HUES64 (cell line): ENCODE data around the gene PPM1K. TPM values are rescaled to one million over a fixed set of nuclear protein-coding genes. Genes with fewer than 3 reads are reported as not detected.
"Not testable (repeated sequence)": the region's sequence is repeated elsewhere in the genome, so short reads cannot be mapped to it uniquely, and the experiment has no call there.

Source experiments
- H3K27ac ChIP-seq: 2 replicates; pipeline ENCODE4 v1.7.0; 2013; ENCODE audit warnings: low read depth, low read length, inconsistent platforms
- H3K27me3 ChIP-seq: 2 replicates; pipeline ENCODE4 v1.6.1; 2013; ENCODE audit warnings: mild to moderate bottlenecking, low read length; ENCODE audit not compliant: insufficient read depth
- H3K36me3 ChIP-seq: 2 replicates; pipeline ENCODE4 v1.6.1; 2013; ENCODE audit warnings: mild to moderate bottlenecking, low read length; ENCODE audit not compliant: insufficient read depth
- H3K4me1 ChIP-seq: 2 replicates; pipeline ENCODE4 v1.6.1; 2013; ENCODE audit warnings: mild to moderate bottlenecking, low read length, moderate library complexity; ENCODE audit not compliant: insufficient read depth
- H3K4me3 ChIP-seq: 2 replicates; pipeline ENCODE4 v1.5.1; 2013; ENCODE audit warnings: mild to moderate bottlenecking, low read length, moderate library complexity
- H3K9ac ChIP-seq: 2 replicates; pipeline ENCODE4 v1.6.1; 2013; ENCODE audit warnings: mild to moderate bottlenecking, low read depth, low read length
- H3K9me3 ChIP-seq: 2 replicates; pipeline ENCODE4 v1.6.1; 2013; ENCODE audit warnings: low read depth, low read length; ENCODE audit not compliant: insufficient read depth
- WGBS: fragments of 150-250, 120-280 bp; methylation state at CpG from one replicate; pipeline ENCODE4 v1.1.7; 2013; ENCODE audit warnings: missing lambda C conversion rate; 5-methylcytosine and 5-hydroxymethylcytosine counted together
- polyA plus RNA-seq, 2 experiments: library from polyadenylated mRNA; stranded (reverse); fragments of 50-300 nt; gene quantifications; one replicate each; pipeline ENCODE4 v1.2.3, GENCODE V29; 2013

The PPM1K gene
- 3.5 TPM for polyA plus RNA-seq (2013, experiment 1 of 2)
- 4.3 TPM for polyA plus RNA-seq (2013, experiment 2 of 2)

DNA sequence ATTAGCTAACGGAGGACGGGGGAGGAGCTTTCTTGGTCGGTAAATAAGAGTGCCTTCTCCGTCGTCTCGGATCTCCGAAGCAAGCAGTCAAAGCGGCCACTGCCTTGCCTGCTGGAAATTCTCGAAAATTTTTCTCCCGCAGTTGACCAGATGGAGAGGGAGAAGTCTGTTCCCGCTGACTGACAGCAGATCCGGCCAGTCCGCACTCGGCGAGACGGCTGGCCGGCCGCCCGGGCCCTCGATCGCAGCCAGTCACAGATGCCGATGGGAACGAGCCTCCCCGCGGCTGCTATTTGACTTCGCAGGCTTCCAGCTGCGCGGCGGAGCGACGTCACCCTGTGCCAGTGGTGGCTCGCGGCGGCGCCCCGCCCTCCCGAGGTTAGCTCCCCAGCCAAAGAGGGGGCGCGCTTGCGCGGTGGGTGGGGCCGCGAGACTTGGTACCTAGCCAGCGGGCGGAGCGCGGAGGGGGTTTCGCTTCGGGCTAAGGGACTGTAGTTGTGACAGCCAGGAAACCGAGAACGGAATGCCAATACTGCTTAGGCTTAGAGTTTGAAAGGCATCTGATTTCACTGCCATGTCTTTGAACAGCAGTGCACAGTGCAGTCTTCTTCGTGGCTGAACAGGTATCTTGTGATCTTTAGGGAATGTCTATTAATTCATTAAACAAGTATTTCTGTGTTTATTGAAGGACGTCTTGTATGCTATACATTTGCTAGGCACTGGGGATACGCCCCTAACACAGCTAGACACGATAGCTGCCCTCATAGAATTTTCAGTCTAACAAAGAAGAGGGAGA is at the start of gene PPM1K:
Gene PPM1K, minus strand, starts transcription at position 123 of the 796 bp plus-strand sequence. CDS start 5,978 bp downstream, outside the sequence.
- Histone ChIP-seq H3K36me3 (no peaks in the 10 kb centered on the region), H3K27ac (peak within 1 kb of the TSS; percentile 88; the same call in 1 of the 2 replicates), H3K4me3 (peak within 1 kb of the TSS; percentile 93), H3K27me3 (peaks cover 36% of the 10 kb centered on the region), H3K9me3 (no peaks in the 10 kb centered on the region), H3K9ac (peak within 1 kb of the TSS; percentile 78), H3K4me1 (peaks cover 6% of the 10 kb centered on the region; the same call in 1 of the 2 replicates)
- 2% methylated on average over 55 of the region's 55 CpGs for WGBS

DNA sequence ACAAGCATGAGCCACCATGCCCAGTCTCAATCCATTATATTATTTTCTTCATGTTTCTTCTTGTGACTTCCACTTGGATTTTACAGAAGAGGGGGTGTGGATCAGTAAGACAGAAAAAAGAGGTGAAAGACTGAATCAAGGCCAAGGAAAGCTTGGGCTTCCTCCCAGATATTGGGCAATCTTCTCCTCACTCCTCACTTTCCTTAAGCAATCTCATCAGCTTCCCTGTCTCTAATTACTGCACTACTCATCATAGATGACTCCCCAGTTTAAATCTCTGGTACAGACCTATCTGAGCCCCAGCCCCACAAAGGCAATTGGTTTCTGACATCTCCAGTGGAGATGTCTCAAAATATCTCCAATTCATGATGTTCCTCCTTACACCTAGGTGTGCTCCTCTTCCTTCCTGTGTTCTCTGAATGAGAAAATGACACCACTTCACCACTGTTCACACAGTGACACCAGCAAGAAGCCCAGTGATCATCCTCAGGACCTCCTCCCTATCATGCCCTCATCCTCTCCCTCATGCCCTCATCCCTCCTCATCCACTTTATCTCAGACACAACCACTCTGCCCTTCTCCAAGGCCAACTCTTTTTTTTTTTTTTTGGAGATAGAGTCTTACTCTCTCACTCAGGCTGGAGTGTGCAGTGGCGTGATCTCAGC is 49.5 kb upstream of the PPM1K start:
- H3K36me3 ChIP-seq, result no peaks in the 10 kb centered on the region
- no peaks in the 10 kb centered on the region for H3K9me3 ChIP-seq
- H3K4me3 ChIP-seq, result no peak overlapping the region
- H3K27ac ChIP-seq, result no peak overlapping the region
- peaks cover 4% of the 10 kb centered on the region; the same call in 1 of the 2 replicates for H3K4me1 ChIP-seq
- WGBS, result 100% methylated on average over 1 of the region's 1 CpG
- no peak overlapping the region for H3K9ac ChIP-seq
- no peaks in the 10 kb centered on the region for H3K27me3 ChIP-seq

DNA sequence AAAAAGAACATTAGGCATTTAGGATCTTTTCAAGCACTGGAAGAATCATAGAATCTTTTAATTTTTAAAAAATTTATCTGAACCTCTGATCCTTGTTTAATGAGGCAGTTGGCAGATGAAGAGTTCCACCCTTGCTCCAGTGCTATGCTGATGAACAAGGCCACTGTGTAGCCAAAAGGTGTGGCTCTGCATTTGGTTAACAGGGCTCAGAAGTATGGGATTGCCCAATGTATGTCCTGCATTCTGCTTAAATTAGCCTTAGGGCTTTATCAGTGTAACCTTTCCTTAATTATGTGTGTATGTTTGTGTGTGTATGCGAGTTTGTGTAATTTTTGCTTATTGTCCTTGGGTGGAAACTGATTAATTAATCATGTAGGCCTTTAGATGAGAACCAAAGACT is 43.3 kb upstream of the PPM1K start:
- Histone ChIP-seq H3K36me3 (no peaks in the 10 kb centered on the region), H3K4me1 (no peaks in the 10 kb centered on the region; the same call in 1 of the 2 replicates), H3K27me3 (no peaks in the 10 kb centered on the region), H3K27ac (no peak overlapping the region), H3K9ac (no peak overlapping the region), H3K9me3 (no peaks in the 10 kb centered on the region), H3K4me3 (no peak overlapping the region)
- 100% methylated on average over 1 of the region's 1 CpG for WGBS

DNA sequence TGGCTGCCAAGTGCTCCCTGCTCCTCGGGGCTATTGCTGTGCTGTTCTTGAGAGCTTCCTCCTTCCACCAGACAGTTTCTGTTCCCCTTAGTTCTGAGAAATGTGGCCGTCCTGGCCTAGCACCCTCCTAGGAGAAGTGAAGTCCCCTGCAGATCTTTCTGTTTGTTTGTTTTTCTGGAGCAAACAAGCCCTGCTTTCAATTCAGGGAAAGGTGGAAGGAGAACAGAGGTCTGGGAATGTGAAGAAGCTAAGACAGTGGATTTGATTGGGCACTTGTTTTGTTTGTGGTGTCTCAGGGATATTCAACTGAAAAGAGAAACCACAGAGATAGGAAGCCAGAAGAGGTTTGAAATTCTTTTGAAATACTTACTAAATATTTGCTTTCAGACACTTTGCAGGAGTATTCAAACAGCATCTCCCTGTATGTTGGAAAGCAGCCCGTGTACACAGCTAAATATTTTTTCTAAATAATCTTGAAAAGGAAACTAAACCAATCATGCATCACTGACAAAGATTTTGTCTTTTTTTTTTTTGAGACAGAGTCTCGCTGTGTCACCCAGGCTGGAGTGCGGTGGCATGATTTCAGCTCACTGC is 36.5 kb upstream of the PPM1K start:
- 62% methylated on average over 5 of the region's 5 CpGs for WGBS
- H3K27ac ChIP-seq, result peak overlapping the region; percentile 76
- H3K9ac ChIP-seq, result 0 out of 2 replicates have a peak overlapping the region, but pooled peaks have one; percentile 5
- H3K4me3 ChIP-seq, result peak overlapping the region; percentile 17; the same call in 1 of the 2 replicates
- no peaks in the 10 kb centered on the region for H3K36me3 ChIP-seq
- H3K9me3 ChIP-seq, result no peaks in the 10 kb centered on the region
- peaks cover 17% of the 10 kb centered on the region for H3K4me1 ChIP-seq
- no peaks in the 10 kb centered on the region for H3K27me3 ChIP-seq

DNA sequence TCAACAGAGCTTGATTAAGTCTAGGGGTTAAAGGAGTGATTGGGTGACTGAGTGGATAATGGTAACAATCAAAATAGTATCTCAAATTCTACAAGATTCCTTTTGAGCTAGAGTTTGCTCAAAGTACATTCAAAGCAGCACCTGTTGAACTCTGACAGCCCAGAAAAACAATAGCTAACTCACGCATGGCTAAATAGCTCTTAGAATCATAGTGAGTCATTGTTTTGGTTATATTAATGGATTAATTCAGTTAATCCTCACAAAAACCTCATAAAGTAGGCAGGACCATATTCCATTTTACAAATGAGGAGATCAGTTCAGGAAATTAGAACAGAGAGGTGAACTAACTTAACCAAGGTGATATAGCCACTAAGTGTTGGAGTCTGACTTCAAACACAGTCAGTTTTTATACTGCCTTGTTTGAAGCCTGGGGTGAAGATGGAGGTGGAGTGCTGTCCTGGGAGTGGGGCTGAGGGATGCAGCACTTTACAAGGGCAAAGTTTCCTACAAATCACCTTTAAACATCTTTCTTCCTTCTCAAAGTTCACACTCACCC is 35.9 kb upstream of the PPM1K start:
- H3K36me3 ChIP-seq, result no peaks in the 10 kb centered on the region
- no peaks in the 10 kb centered on the region for H3K27me3 ChIP-seq
- WGBS, result no CpG with 5 or more reads among the region's 1 CpG
- H3K4me3 ChIP-seq, result peak overlapping the region; percentile 17; the same call in 1 of the 2 replicates
- H3K9ac ChIP-seq, result 0 out of 2 replicates have a peak overlapping the region, but pooled peaks have one; percentile 5
- peaks cover 17% of the 10 kb centered on the region for H3K4me1 ChIP-seq
- H3K9me3 ChIP-seq, result no peaks in the 10 kb centered on the region
- peak overlapping the region; percentile 76 for H3K27ac ChIP-seq

DNA sequence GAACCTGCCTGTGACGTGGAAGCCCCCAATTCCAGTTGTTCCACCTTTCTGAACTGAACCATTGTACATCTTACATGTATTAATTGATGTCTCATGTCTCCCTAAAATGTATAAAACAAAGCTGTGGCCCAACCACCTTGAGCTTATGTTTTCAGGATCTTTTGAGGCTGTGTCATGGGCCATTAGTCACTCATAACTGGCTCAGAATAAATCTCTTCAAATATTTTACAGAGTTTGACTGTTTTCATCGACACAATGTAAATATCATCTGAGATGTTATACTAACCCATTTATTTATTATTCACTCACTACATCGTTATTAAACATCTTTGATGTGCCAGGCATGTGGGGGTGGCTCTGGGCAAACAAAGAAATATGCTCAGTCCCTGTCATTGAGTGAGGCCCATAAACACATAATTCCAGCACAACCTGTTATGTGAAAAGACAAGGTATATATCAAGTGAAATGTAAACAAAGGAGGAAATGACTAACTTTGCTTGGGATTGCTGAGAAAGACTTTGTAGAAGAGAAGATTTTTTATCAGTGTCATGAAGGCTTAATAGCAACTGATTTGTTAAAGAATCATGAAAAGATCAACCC is 34.5 kb upstream of the PPM1K start:
- Histone ChIP-seq H3K36me3 (no peaks in the 10 kb centered on the region), H3K27me3 (no peaks in the 10 kb centered on the region), H3K4me3 (no peak overlapping the region), H3K9ac (no peak overlapping the region), H3K27ac (no peak overlapping the region), H3K4me1 (peaks cover 17% of the 10 kb centered on the region), H3K9me3 (no peaks in the 10 kb centered on the region)
- 95% methylated on average over 3 of the region's 3 CpGs for WGBS

DNA sequence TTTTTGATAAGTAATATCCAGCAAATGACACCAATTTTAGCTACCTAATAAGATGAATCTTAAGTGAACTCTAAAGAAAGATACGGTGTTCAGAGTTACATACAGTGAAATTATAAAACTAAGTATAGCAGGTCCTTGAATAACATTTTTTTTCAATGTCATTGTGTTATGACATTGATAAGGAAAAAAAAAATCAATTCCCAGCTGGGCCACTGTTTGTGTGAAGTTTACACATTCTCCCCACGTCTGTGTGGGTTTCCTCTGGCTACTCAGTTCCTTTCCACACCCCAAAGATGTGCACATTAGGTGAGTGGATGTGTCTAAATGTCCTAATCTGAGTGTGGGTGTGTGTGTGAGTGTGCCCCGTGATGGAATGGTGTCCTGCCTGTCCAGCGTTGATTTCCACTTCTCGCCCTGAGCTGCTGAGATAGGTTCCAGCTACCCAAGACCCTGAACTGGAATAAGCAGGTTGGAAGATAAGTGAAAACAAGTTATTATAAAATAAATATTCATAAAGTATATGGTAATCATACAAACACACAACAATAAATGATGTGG is 31.2 kb upstream of the PPM1K start:
- Histone ChIP-seq H3K36me3 (no peaks in the 10 kb centered on the region), H3K4me3 (no peak overlapping the region), H3K27ac (no peak overlapping the region), H3K9ac (no peak overlapping the region), H3K4me1 (peaks cover 13% of the 10 kb centered on the region), H3K9me3 (no peaks in the 10 kb centered on the region), H3K27me3 (no peaks in the 10 kb centered on the region)
- 94% methylated on average over 5 of the region's 5 CpGs for WGBS

DNA sequence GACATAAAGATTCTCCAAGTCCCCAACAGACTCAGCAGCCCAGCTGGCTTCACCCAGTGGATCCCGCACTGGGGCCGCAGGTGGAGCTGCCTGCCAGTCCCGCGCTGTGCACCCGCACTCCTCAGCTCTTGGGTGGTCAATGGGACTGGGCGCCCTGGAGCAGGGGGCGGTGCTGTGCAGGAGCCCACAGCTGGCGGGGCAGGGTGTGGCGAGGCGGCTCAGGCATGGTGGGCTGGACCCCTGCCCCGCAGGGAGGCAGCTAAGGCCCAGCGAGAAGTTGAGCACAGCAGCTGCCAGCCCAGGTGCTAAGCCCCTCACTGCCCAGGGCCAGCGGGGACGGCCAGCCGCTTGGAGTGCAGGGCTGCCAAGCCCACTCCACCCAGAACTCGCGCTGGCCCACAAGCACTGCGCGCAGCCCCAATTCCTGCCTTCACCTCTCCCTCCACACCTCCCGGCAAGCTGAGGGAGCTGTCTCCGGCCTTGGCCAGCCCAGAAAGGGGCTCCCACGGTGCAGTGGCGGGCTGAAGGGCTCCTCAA is 28.8 kb upstream of the PPM1K start:
- H3K4me3 ChIP-seq, H3K27me3 ChIP-seq, H3K36me3 ChIP-seq, H3K9ac ChIP-seq, H3K27ac ChIP-seq, H3K4me1 ChIP-seq, H3K9me3 ChIP-seq: not testable (repeated sequence)
- 96% methylated on average over 23 of the region's 23 CpGs for WGBS

DNA sequence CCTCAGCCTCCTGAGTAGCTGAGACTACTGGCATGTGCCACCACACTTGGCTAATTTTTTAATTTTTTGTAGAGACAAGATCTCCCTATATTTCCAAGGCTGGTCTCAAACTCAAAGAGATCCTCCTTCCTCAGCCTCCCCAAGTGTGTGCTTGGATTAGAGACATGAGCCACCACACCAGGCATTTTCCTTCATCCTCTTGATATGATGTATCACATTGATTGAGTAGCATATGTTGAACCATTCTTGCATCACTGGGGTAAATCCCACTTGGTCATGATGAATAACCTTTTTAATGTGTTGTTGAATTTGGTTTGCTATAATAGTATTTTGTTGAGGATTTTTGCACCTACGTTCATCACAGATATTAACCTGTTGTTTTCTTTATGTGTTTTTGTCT is 24.2 kb upstream of the PPM1K start:
- H3K4me3 ChIP-seq, result no peak overlapping the region
- H3K27me3 ChIP-seq, result no peaks in the 10 kb centered on the region
- no peaks in the 10 kb centered on the region for H3K36me3 ChIP-seq
- H3K4me1 ChIP-seq, result no peaks in the 10 kb centered on the region
- no peaks in the 10 kb centered on the region for H3K9me3 ChIP-seq
- no peak overlapping the region for H3K27ac ChIP-seq
- H3K9ac ChIP-seq, result no peak overlapping the region
- WGBS, result 100% methylated on average over 1 of the region's 1 CpG

DNA sequence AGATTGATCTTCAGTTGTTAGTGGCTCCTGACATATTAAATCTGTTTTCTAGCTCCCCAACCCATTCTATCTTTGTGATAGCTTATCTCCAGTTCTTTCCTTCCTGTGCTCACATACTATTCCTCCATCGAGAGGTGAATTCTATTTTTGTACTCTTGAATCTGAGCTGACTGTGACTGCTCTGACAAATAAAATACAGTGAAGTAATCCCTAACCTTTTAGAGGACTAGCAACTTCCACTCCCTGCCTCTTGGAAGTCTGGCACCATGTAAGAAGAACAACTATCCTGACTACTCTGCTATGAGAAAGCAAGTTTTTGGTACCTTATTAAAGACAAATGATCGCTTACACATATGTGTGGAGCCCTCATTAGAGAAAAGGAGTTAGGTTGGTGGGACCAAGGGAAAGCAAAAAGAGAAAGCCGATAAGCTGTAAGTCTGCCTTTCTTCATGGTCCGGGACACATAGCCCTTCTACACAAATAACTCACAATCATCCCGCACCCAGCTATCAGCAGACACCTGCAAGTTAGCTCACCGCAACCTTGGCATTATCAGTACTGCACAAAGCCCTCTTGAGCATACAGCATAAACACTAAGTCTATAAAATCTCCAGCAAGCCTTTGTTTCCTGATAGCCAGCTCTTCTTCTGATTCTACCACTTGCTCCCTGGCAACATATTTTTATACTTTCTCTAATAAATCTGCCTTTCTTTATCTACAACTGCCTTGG is 13.5 kb upstream of the PPM1K start:
- H3K27me3 ChIP-seq, result no peaks in the 10 kb centered on the region

More for the DNA sequence above, 13.5 kb upstream of the PPM1K start:
- no peak overlapping the region for H3K27ac ChIP-seq
- no peaks in the 10 kb centered on the region for H3K9me3 ChIP-seq
- no peaks in the 10 kb centered on the region for H3K36me3 ChIP-seq
- H3K9ac ChIP-seq, result no peak overlapping the region
- WGBS, result 95% methylated on average over 6 of the region's 6 CpGs
- no peaks in the 10 kb centered on the region for H3K4me1 ChIP-seq
- H3K4me3 ChIP-seq, result no peak overlapping the region
